Omental fat pad (tissue), 4 donors: ENCODE measurements around the gene ALDH7A1. TPM values are rescaled to one million over a fixed set of nuclear protein-coding genes. Genes with fewer than 3 reads are reported as not detected.

Experiments used
- ATAC-seq: fragments of 150-250 bp; one replicate; pipeline ENCODE4 v1.9.1; 2016; ENCODE audit warnings: mild to moderate bottlenecking, moderate library complexity; ENCODE audit not compliant: low FRiP score
- DNase-seq: peaks from one replicate; pipeline ENCODE4 v3.0.0-alpha.2; 2019; ENCODE audit warnings: low spot score
- total RNA-seq, 4 donors: library from RNA; depleted of rRNA; stranded (reverse); fragments of >200 nt; gene quantifications; one replicate each; pipeline ENCODE4 v1.1.0, GENCODE V29; 2016
- TF ChIP-seq, protein P1 (sequence below), 3 donors: fragments of 450-650 bp; IDR thresholded peaks; one replicate each; pipeline ENCODE4 v1.5.1; 2016 to 2017; ENCODE audit warnings: antibody characterized with exemption in 3 of 3, mild to moderate bottlenecking in 3 of 3, moderate library complexity in 2 of 3

Gene ALDH7A1
- total RNA-seq, 4 donors from 2014 or later = 14.8 to 32.6 (median 17.9) TPM

GRCh38 chr5:126499853-126500342 lies 95.1 kb downstream of the ALDH7A1 start:
- TF ChIP-seq, protein P1, sequence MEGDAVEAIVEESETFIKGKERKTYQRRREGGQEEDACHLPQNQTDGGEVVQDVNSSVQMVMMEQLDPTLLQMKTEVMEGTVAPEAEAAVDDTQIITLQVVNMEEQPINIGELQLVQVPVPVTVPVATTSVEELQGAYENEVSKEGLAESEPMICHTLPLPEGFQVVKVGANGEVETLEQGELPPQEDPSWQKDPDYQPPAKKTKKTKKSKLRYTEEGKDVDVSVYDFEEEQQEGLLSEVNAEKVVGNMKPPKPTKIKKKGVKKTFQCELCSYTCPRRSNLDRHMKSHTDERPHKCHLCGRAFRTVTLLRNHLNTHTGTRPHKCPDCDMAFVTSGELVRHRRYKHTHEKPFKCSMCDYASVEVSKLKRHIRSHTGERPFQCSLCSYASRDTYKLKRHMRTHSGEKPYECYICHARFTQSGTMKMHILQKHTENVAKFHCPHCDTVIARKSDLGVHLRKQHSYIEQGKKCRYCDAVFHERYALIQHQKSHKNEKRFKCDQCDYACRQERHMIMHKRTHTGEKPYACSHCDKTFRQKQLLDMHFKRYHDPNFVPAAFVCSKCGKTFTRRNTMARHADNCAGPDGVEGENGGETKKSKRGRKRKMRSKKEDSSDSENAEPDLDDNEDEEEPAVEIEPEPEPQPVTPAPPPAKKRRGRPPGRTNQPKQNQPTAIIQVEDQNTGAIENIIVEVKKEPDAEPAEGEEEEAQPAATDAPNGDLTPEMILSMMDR (IDR thresholded peaks at IDR 0.05) = no peak
- no peak for DNase-seq
- no peak for ATAC-seq

DNA sequence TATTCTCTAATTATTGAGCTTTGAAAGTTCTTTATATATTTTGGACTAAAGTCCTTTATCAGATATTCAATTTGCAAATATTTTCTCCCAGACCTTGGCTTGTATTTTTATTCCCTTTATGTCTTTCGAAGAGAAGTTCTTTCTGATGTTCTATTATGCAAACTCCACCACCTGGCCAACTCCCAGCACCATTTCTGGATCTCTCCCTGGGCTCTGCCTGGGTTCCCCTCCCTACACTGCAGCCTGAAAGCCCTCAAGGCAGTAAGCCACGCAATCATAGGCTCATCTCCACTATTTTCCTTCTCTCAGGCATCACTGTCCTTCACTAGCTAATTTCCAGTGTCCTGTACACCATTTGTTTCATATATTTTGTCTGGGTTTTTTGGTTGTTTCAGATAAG lies 95.7 kb downstream of the ALDH7A1 start:
- ATAC-seq = no peak
- DNase-seq = no peak

GRCh38 chr5:126497506-126497905 lies 97.5 kb downstream of the ALDH7A1 start:
- TF ChIP-seq, protein P1 (IDR thresholded peaks at IDR 0.05) = no peak
- no peak for ATAC-seq
- no peak for DNase-seq

More for the DNA sequence above, 95.7 kb downstream of the ALDH7A1 start:
- TF ChIP-seq, protein P1 (IDR thresholded peaks at IDR 0.05) = no peak

- DNase-seq (no peak), ATAC-seq (no peak)
- TF ChIP-seq, protein P1 (IDR thresholded peaks at IDR 0.05) = no peak
Observed at GRCh38 chr5:126494393-126494792, 100.6 kb downstream of the ALDH7A1 start.

GRCh38 chr5:126492939-126493338 lies 102.1 kb downstream of the ALDH7A1 start:
- ATAC-seq = no peak

DNA sequence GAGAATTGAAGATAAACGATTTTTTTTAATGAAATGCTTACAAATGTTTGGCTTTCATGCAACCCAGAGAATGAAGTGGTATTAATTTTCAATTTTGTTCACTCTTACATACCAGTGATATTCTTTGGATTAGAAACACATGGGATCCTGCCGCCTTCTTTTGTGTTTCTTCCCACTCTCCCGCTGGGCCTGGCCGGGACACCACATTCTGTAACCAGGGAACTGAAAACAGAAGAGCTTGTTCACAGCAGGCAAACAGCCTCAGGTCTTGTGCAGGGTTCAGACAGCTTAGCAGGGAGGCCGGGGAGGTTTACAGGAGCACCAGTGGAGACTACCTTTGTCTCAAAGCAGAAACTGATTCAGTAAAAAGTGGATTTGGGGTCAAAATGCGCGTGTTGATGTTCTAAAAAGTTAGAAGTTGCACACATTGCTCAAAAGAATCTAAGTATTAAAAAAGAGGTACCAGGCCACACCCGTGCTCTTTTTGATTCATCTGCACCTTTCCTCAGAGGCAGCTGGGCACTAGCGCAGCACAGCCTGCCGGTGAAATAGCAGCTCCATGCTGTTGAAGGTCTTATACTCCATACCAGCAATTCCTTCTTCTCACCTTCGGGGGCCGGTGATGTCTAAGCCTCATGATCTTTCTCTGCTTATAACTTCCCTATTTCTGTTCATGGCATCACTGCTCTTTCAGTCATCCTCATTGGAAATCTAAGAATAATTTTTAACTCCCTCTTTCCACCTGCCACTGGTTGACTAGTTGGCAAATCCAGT lies 104.7 kb downstream of the ALDH7A1 start:
- ATAC-seq (no peak), DNase-seq (no peak)
- TF ChIP-seq, protein P1 (IDR thresholded peaks at IDR 0.05) = no peak

More at GRCh38 chr5:126492939-126493338, 102.1 kb downstream of the ALDH7A1 start:
- no peak for DNase-seq
- TF ChIP-seq, protein P1 (IDR thresholded peaks at IDR 0.05) = no peak
